Inflammatory macrophage (primary cell): ENCODE data around the gene XKR3.
"Not testable (repeated sequence)": the region's sequence is repeated elsewhere in the genome, so short reads cannot be mapped to it uniquely, and the experiment has no call there.

ENCODE experiments used
- DNase-seq, 2 donors: peaks; one replicate each; pipeline ENCODE4 v3.0.0-alpha.2; 2020 to 2022

The XKR3 gene

DNA sequence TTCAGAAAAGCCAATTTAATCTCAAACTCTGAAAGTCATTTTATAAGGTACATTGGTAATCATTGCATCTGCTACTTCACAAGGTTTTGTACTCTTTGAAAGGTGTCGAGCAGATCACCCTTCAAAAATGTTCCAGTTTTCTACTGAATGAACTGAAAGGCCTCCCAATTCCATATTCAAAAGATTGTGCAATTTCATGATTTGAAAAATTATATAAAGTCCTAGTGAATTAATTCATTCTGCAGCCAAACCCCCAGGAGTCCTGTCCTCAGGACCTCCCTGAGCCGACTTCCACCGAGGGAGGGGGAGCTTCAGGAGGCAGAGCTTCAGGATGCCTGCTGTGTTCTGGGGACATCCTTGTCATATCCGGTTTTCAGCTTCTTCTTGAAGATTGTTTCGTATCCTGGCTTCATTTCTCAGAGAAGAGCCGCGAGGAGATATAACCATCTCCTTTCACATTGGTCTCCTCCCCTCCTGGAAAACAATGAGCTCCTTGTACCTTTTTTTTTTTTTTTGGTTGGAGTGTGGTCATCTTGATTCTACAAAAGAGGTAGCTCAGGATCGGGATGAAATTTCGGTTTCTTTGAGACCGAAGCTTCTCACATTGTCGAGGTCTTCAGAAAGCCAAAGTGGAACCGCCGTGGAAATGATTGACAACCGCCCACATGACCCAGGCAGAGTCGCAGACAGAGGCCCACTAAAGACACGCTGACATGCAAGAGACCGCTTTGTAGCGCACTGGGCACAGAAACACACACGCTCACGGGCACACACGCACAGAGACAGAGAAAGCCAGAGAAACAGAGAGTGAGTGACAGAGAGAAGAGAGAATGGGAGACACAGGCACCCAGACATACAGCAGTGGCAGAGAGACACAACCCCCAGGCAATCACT is 77.7 kb downstream of the XKR3 start:
- not testable (repeated sequence) for DNase-seq

- DNase-seq, result not testable (repeated sequence)
Observed at GRCh38 chr22:16734271-16734670, 90.9 kb downstream of the XKR3 start.
